ENCODE measurements around the gene PRPF31.

GRCh38 chr19:54141356-54141755 lies 25.8 kb downstream of the PRPF31 start:
- no peak for TF ChIP-seq POLR2A (IDR thresholded peaks at IDR 0.05)
- TF ChIP-seq CTCF (IDR thresholded peaks at IDR 0.05), result no peak
